OCI-LY3 (cell line): ENCODE measurements around the gene NEU1.

Source experiments
- H2AFZ ChIP-seq: fragments of 200-600, 300-600 bp; shearing (Covaris generic); 2 replicates; pipeline ENCODE4 v1.6.0; 2014; ENCODE audit warnings: antibody characterized with exemption, low read depth, low read length
- H3K27ac ChIP-seq: fragments of 200-600, 300-600 bp; sonication (generic); 2 replicates; pipeline ENCODE4 v1.5.1; 2014; ENCODE audit warnings: mild to moderate bottlenecking, low read length, moderate library complexity, mixed read lengths
- H3K27me3 ChIP-seq: fragments of 200-600, 300-600 bp; sonication (generic); 2 replicates; pipeline ENCODE4 v1.6.1; 2014; ENCODE audit warnings: low read depth, low read length, mixed read lengths
- H3K36me3 ChIP-seq: fragments of 200-600, 300-600 bp; sonication (generic); replicated peaks from 2 replicates; pipeline ENCODE3; 2014; ENCODE audit warnings: low read depth, low read length, mixed read lengths
- H3K4me1 ChIP-seq: fragments of 300-600, 200-600 bp; sonication (generic); 2 replicates; pipeline ENCODE4 v1.6.1; 2014; ENCODE audit warnings: low read length, mixed read lengths
- H3K4me2 ChIP-seq: fragments of 200-600, 300-600 bp; sonication (generic); 2 replicates; pipeline ENCODE4 v1.6.1; 2014; ENCODE audit warnings: low read length, mixed read lengths
- H3K4me3 ChIP-seq: fragments of 300-600, 200-600 bp; sonication (generic); 2 replicates; pipeline ENCODE4 v1.5.1; 2014; ENCODE audit warnings: antibody characterized with exemption, mild to moderate bottlenecking, low read length, moderate library complexity
- H3K79me2 ChIP-seq: fragments of 300-600, 200-600 bp; shearing (Covaris generic); 2 replicates; pipeline ENCODE4 v1.6.1; 2014; ENCODE audit warnings: mild to moderate bottlenecking, low read length, mixed read lengths
- H3K9ac ChIP-seq: fragments of 300-600, 200-600 bp; shearing (Covaris generic); 2 replicates; pipeline ENCODE4 v1.6.0; 2014; ENCODE audit warnings: mild to moderate bottlenecking, low read length, moderate library complexity
- H3K9me3 ChIP-seq: fragments of 200-600, 300-600 bp; shearing (Covaris generic); 2 replicates; pipeline ENCODE4 v1.6.1; 2014; ENCODE audit warnings: low read length, mixed read lengths; ENCODE audit not compliant: insufficient read depth
- H4K20me1 ChIP-seq: fragments of 200-600, 300-600 bp; sonication (generic); 2 replicates; pipeline ENCODE4 v1.6.1; 2016; ENCODE audit warnings: low read length, mixed read lengths; ENCODE audit not compliant: insufficient read depth
- CTCF ChIP-seq: fragments of 200-600, 300-600 bp; sonication (generic); IDR thresholded peaks from 2 replicates; pipeline ENCODE4 v1.5.1; 2014; ENCODE audit warnings: antibody characterized with exemption, low read length, low read depth
- EZH2phosphoT487 ChIP-seq: fragments of 200-600 bp; shearing (Covaris generic); IDR thresholded peaks from 2 replicates; pipeline ENCODE4 v1.6.1; 2018; ENCODE audit warnings: antibody characterized with exemption, mixed run types, low read depth

Gene NEU1

DNA sequence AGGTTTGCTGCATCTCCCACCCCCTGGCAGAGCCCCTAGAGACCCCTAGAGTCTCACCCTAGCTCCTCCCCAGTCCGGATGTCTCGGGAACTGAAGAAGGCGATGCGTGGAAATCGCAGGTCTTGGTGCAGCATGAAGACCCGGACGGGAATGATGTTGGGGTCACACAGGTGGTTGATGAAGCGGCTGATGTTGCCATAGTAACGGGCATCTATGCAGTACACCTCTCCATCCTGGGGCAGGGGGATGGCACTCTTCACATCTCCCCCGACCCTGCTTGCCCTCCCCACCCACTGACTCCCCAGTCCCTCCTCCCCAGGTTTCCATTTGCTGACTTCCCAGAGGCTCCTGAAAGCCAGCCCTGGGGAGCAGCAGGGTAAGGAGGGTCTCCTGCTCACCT lies 18.0 kb upstream of the NEU1 start:
- Histone ChIP-seq H3K4me2 (no peak overlapping the region), H3K9me3 (no peaks in the 10 kb centered on the region), H4K20me1 (no peaks in the 10 kb centered on the region), H3K4me3 (no peak overlapping the region), H3K4me1 (no peaks in the 10 kb centered on the region), H2AFZ (no peak overlapping the region), H3K27me3 (no peaks in the 10 kb centered on the region), H3K36me3 (peaks cover 3% of the 10 kb centered on the region), H3K79me2 (no peaks in the 10 kb centered on the region), H3K27ac (no peak overlapping the region), H3K9ac (no peak overlapping the region)
- TF ChIP-seq CTCF (no peak), EZH2phosphoT487 (no peak)

DNA sequence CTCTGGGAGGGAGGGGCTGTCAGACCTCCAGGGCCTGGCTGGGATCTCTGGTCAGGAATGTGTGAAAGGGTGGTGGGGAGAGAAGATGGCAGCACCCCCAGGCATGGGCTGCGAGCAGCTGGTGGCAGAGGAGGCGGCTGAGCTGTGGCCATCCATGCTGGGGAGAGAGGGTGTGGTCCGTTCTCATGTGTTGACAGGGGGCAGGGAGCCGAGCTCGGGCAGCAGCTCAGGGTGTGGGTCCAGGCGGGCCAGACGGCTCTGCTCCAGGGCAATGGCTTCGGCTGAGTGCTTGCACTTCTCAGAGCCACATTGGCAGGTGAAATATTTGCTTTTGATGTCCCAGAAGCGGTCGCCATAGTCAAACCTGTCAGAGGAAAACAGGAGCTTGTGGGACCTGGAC lies 17.3 kb upstream of the NEU1 start:
- Histone ChIP-seq H2AFZ (no peak overlapping the region), H4K20me1 (no peaks in the 10 kb centered on the region), H3K9ac (no peak overlapping the region), H3K36me3 (peaks cover 3% of the 10 kb centered on the region), H3K27ac (no peak overlapping the region), H3K4me2 (no peak overlapping the region), H3K4me3 (no peak overlapping the region), H3K27me3 (no peaks in the 10 kb centered on the region), H3K4me1 (no peaks in the 10 kb centered on the region), H3K79me2 (no peaks in the 10 kb centered on the region), H3K9me3 (no peaks in the 10 kb centered on the region)
- no peak for TF ChIP-seq EZH2phosphoT487
- TF ChIP-seq CTCF: no peak

DNA sequence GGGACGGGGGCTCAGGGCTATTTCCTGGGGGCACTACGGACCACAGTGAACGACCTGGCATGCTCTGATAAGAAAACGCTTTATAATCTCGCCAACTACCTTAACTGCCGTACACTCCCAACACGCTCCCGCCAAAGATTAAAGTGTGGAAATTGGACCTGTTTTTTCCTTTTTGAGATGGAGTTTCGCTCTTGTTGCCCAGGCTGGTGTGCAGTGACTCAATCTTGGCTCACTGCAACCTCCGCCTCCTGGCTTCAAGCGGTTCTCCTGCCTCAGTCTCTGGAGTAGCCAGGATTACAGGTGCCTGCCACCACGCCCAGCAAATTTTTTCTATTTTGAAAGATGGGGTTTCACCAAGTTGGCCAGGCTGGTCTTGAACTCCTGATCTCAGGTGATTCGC lies 16.5 kb upstream of the NEU1 start:
- Histone ChIP-seq H2AFZ (no peak overlapping the region), H3K9me3 (no peaks in the 10 kb centered on the region), H3K4me3 (no peak overlapping the region), H3K4me1 (no peaks in the 10 kb centered on the region), H4K20me1 (no peaks in the 10 kb centered on the region), H3K27ac (no peak overlapping the region), H3K36me3 (peaks cover 3% of the 10 kb centered on the region), H3K9ac (no peak overlapping the region), H3K79me2 (no peaks in the 10 kb centered on the region), H3K4me2 (no peak overlapping the region), H3K27me3 (no peaks in the 10 kb centered on the region)
- no peak for TF ChIP-seq CTCF
- TF ChIP-seq EZH2phosphoT487: no peak

GRCh38 chr6:31878726-31879125 lies 16.1 kb upstream of the NEU1 start, which contains the start of gene SLC44A4:
SLC44A4 (minus strand) TSS chr6:31878997; CDS start chr6:31878980, 17 bp downstream.
- H3K9me3 ChIP-seq: no peaks in the 10 kb centered on the region
- H3K4me1 ChIP-seq: no peaks in the 10 kb centered on the region
- H3K9ac ChIP-seq: no peak within 1 kb of the TSS
- H3K4me2 ChIP-seq: no peak within 1 kb of the TSS
- no peaks in the 10 kb centered on the region for H3K79me2 ChIP-seq
- no peaks in the 10 kb centered on the region for H4K20me1 ChIP-seq
- no peaks in the 10 kb centered on the region for H3K27me3 ChIP-seq
- no peak within 1 kb of the TSS for H3K27ac ChIP-seq
- no peak within 1 kb of the TSS for H3K4me3 ChIP-seq
- no peak for TF ChIP-seq EZH2phosphoT487
- TF ChIP-seq CTCF: no peak
- peaks cover 3% of the 10 kb centered on the region for H3K36me3 ChIP-seq
- H2AFZ ChIP-seq: no peak within 1 kb of the TSS
